Tibial nerve (tissue), 4 donors: ENCODE data around the gene AFF2. TPM values are rescaled to one million over a fixed set of nuclear protein-coding genes. Genes with fewer than 3 reads are reported as not detected.

ENCODE experiments used
- DNase-seq, 2 donors: peaks; one replicate each; pipeline ENCODE4 v3.0.0-alpha.2; 2019; ENCODE audit warnings: low spot score in 2 of 2
- H3K27ac ChIP-seq, 4 donors: fragments of 200-600 bp; sonication (generic) in 3 of 4; one replicate each; pipeline ENCODE4 v1.5.1; 2017 to 2019; ENCODE audit warnings: mild to moderate bottlenecking in 1 of 4
- H3K27me3 ChIP-seq, 2 donors: fragments of 200-600 bp; sonication (generic) in 1 of 2; one replicate each; pipeline versions ENCODE4 v1.5.1 to v1.6.0; 2017 to 2019
- H3K36me3 ChIP-seq, 3 donors: fragments of 200-600 bp; sonication (generic); one replicate each; pipeline ENCODE4 v1.5.1; 2018 to 2019
- H3K4me1 ChIP-seq, 4 donors: fragments of 200-600 bp; sonication (generic) in 3 of 4; one replicate each; pipeline ENCODE4 v1.5.1; 2017 to 2019
- H3K4me3 ChIP-seq, 4 donors: fragments of 200-600 bp; sonication (generic) in 3 of 4; one replicate each; pipeline ENCODE4 v1.5.1; 2017 to 2019; ENCODE audit warnings: mild to moderate bottlenecking in 1 of 4, moderate library complexity in 1 of 4
- H3K9me3 ChIP-seq, 4 donors: fragments of 200-600 bp; sonication (generic) in 3 of 4; one replicate each; pipeline ENCODE4 v1.5.1; 2017 to 2019
- EP300 ChIP-seq, 2 donors: sonication (generic); formaldehyde crosslinking; IDR thresholded peaks; one replicate each; pipeline ENCODE4 v1.6.1; 2017; ENCODE audit warnings: antibody characterized with exemption in 2 of 2, mild to moderate bottlenecking in 1 of 2
- POLR2A ChIP-seq, 2 donors: fragments of 450-650 bp; IDR thresholded peaks; one replicate each; pipeline ENCODE4 v1.6.1; 2017; ENCODE audit warnings: antibody characterized with exemption in 2 of 2, mild to moderate bottlenecking in 2 of 2, moderate library complexity in 2 of 2
- WGBS, 2 donors: methylation state at CpG; one replicate each; pipeline ENCODE4 v1.1.5; 2018; 5-methylcytosine and 5-hydroxymethylcytosine counted together
- total RNA-seq, 4 donors: library from RNA; depleted of rRNA; stranded (reverse); fragments of >200 nt; gene quantifications; one replicate each; pipeline ENCODE4 v1.1.0, GENCODE V29; 2016
- TF ChIP-seq, protein P1 (sequence below), 5 experiments: fragments of 200-600 bp in 3 of 5; fragments of 450-650 bp in 2 of 5; sonication (generic) in 3 of 5; IDR thresholded peaks; one replicate each; pipeline ENCODE4 v1.5.1; 2016 to 2019; ENCODE audit warnings: antibody characterized with exemption in 5 of 5, mild to moderate bottlenecking in 3 of 5, moderate library complexity in 2 of 5

Gene AFF2
- total RNA-seq, 4 donors from 2014 or later, result 13.2 to 20.3 (median 16.1) TPM

DNA sequence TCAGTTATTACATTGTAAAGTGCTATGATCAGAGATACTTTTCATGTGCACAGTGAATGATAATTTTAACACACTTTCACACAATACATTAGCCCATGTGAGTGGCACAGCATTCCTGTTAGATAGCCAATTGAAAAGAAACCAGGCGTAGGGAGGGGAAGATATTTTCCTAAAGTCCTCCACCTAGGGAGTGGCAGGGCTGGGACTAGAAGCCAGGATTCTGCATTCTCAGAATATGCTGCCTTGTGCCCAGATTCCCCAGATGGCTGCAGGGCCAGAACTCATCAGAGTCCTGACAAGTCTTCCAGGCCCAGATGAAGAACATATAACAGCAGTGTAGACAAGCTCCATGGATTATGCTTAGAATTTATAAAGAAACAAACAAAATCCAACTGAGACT is 350.2 kb downstream of the AFF2 start:
- H3K9me3 ChIP-seq, result no peaks in the 10 kb centered on the region
- no peak for DNase-seq
- H3K4me1 ChIP-seq, result no peaks in the 10 kb centered on the region
- H3K27me3 ChIP-seq, result no peaks in the 10 kb centered on the region
- WGBS, 2 donors, result 50 to 67% methylated on average over 1 of the region's 1 CpG
- TF ChIP-seq POLR2A (IDR thresholded peaks at IDR 0.05) (no peak), EP300 (IDR thresholded peaks at IDR 0.05) (no peak)
- TF ChIP-seq, protein P1, sequence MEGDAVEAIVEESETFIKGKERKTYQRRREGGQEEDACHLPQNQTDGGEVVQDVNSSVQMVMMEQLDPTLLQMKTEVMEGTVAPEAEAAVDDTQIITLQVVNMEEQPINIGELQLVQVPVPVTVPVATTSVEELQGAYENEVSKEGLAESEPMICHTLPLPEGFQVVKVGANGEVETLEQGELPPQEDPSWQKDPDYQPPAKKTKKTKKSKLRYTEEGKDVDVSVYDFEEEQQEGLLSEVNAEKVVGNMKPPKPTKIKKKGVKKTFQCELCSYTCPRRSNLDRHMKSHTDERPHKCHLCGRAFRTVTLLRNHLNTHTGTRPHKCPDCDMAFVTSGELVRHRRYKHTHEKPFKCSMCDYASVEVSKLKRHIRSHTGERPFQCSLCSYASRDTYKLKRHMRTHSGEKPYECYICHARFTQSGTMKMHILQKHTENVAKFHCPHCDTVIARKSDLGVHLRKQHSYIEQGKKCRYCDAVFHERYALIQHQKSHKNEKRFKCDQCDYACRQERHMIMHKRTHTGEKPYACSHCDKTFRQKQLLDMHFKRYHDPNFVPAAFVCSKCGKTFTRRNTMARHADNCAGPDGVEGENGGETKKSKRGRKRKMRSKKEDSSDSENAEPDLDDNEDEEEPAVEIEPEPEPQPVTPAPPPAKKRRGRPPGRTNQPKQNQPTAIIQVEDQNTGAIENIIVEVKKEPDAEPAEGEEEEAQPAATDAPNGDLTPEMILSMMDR (IDR thresholded peaks at IDR 0.05), result no peak
- no peak overlapping the region for H3K27ac ChIP-seq
- no peaks in the 10 kb centered on the region for H3K36me3 ChIP-seq
- H3K4me3 ChIP-seq, result no peak overlapping the region

DNA sequence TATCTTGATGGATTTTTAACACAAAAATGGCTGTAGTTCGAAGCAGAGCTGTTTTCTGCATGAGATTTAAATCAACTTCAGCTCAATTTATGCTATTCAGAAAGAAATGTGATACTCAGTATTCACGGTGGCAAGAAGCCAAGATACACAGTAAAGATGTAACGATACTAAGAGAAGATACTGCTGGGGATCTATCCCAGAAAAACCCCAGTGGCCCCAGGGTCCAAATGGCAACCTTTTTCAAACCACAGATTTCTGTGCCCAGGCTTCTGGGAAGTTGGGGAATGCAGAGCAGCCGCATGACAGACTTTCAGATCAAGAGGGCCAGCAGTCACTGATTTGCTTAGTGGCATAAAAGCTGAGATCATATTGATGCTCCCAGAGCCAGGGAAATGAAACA is 353.9 kb downstream of the AFF2 start:
- Histone ChIP-seq H3K4me1 (no peaks in the 10 kb centered on the region), H3K9me3 (no peaks in the 10 kb centered on the region), H3K36me3 (no peaks in the 10 kb centered on the region), H3K27me3 (no peaks in the 10 kb centered on the region), H3K27ac (no peak overlapping the region), H3K4me3 (no peak overlapping the region)
- WGBS, 2 donors, result 5 to 47% methylated on average over 4 of the region's 4 CpGs
- TF ChIP-seq, protein P1 (IDR thresholded peaks at IDR 0.05), result no peak
- TF ChIP-seq POLR2A (IDR thresholded peaks at IDR 0.05) (no peak), EP300 (IDR thresholded peaks at IDR 0.05) (no peak)
- no peak for DNase-seq

DNA sequence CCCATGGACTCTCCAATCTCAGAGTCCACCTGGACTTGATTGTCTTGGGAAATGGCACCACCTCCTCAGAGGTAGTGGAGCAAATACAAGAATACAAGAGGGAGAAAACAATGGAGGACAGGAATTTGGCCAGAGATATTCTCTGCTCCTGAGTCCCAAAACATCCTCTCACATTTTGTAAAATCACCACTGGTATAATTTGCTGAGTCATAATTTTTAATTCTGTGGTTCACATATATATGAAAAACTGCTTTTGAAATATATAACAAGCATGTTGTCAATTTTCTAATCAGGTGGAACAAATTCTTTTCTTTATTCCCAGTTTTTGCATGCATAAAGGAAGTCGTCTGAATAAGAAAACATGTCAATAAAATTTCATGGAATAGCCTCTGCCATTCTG is 356.1 kb downstream of the AFF2 start:
- TF ChIP-seq POLR2A (IDR thresholded peaks at IDR 0.05), result no peak
- TF ChIP-seq, protein P1 (IDR thresholded peaks at IDR 0.05), result no peak
- no peak for TF ChIP-seq EP300 (IDR thresholded peaks at IDR 0.05)
- DNase-seq, result no peak
- H3K4me1 ChIP-seq, result no peaks in the 10 kb centered on the region
- no peaks in the 10 kb centered on the region for H3K9me3 ChIP-seq
- WGBS, 2 donors, result 26 to 53% methylated on average over 1 of the region's 1 CpG
- H3K4me3 ChIP-seq, result no peak overlapping the region
- no peak overlapping the region for H3K27ac ChIP-seq
- H3K36me3 ChIP-seq, result no peaks in the 10 kb centered on the region
- H3K27me3 ChIP-seq, result no peaks in the 10 kb centered on the region

DNA sequence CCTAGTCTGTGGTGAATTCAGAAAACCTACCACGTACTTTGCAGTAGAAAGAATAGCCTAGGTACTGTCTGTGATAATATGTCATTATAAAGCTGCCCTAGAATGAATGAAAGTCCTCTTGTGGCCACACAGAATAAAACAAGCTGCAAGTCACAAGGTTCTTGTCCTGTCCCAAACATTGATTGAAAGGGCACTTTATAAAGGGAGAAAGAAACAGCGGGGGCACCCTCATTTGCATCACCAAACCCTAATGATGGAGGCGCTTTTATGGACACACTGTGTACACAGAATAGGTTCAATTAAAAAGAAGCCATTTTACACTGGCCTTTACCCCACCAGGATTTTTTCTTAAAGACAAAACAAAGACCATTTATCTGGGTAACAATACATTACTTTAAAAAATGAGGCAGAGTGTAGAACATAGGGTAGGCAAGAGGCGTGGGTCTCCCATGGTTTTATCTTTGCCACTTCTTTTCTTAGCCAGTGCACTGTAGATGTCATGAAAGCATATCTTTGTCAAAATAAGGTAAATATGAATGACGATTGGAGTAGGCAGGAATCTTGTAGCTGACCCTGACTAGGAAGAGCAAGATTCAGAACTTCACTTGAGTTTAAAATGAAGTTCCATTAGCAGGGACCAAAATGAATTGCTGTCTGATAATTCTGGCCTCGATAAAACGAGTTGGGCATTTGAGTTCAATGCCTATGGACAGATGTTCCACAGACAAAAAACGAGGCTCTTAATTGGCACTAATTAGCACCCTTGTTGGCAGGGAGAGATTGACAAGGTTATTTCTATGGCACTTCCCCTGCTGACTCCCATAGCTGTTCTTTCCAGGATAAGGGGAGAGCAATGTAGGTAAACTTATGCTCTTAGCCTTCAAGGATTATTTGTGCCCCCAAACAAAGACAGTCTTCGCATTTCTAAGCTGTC is 365.1 kb downstream of the AFF2 start:
- no peaks in the 10 kb centered on the region for H3K9me3 ChIP-seq
- no peaks in the 10 kb centered on the region for H3K4me1 ChIP-seq
- TF ChIP-seq, protein P1 (IDR thresholded peaks at IDR 0.05), result no peak
- TF ChIP-seq EP300 (IDR thresholded peaks at IDR 0.05) (no peak), POLR2A (IDR thresholded peaks at IDR 0.05) (no peak)
- no peak for DNase-seq
- no peaks in the 10 kb centered on the region for H3K36me3 ChIP-seq
- H3K4me3 ChIP-seq, result no peak overlapping the region
- WGBS, 2 donors, result 50 to 74% methylated on average over 9 of the region's 9 CpGs
- no peak overlapping the region for H3K27ac ChIP-seq
- no peaks in the 10 kb centered on the region for H3K27me3 ChIP-seq

DNA sequence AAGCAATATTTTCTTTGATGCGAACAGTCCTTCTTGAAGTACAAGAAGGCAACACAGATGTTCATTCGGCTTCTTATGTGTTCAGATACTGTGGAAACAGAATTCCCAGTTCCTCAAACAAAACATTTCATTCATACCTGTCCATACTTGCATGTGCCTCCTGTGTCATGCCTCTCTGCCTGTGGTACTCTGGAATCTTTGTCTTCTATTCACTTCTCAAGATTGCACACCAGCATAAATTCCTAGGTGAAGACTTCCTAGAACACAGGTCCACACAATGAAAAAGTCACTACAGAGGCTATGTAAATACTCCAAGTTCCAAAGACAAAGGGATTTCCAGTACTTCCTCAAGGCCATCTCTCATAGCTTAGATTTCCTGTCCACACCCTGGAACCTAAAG is 367.2 kb downstream of the AFF2 start:
- no peak for DNase-seq
- no peaks in the 10 kb centered on the region for H3K4me1 ChIP-seq
- WGBS, 2 donors, result 90 to 91% methylated on average over 2 of the region's 2 CpGs
- H3K27ac ChIP-seq, result no peak overlapping the region
- TF ChIP-seq, protein P1 (IDR thresholded peaks at IDR 0.05), result no peak
- no peak for TF ChIP-seq POLR2A (IDR thresholded peaks at IDR 0.05)
- TF ChIP-seq EP300 (IDR thresholded peaks at IDR 0.05), result no peak
- no peaks in the 10 kb centered on the region for H3K9me3 ChIP-seq
- no peak overlapping the region for H3K4me3 ChIP-seq
- no peaks in the 10 kb centered on the region for H3K27me3 ChIP-seq
- no peaks in the 10 kb centered on the region for H3K36me3 ChIP-seq
